H9 (cell line): ENCODE results near the gene HS3ST4. TPM values are rescaled to one million over a fixed set of nuclear protein-coding genes. Genes with fewer than 3 reads are reported as not detected.

ENCODE experiments used
- DNase-seq: peaks from one replicate; pipeline ENCODE4 v3.0.0-alpha.2; 2017
- H2AFZ ChIP-seq: one replicate; pipeline ENCODE4 v1.6.1; 2013; ENCODE audit warnings: mild to moderate bottlenecking, low read length, control low read depth, moderate library complexity
- H2AK5ac ChIP-seq: 2 replicates; pipeline ENCODE4 v1.6.1; 2013; ENCODE audit warnings: low read length, control low read depth, mixed read lengths; ENCODE audit not compliant: insufficient read length
- H2BK120ac ChIP-seq: one replicate; pipeline ENCODE4 v1.6.1; 2013; ENCODE audit warnings: low read depth, mild to moderate bottlenecking, low read length, control low read depth, inconsistent platforms; ENCODE audit not compliant: poor library complexity, severe bottlenecking
- H2BK12ac ChIP-seq: 2 replicates; pipeline ENCODE4 v1.6.1; 2013; ENCODE audit warnings: low read length, control low read depth, mixed read lengths, low read depth; ENCODE audit not compliant: insufficient read length
- H2BK15ac ChIP-seq: 2 replicates; pipeline ENCODE4 v1.6.1; 2013; ENCODE audit warnings: low read depth, low read length, control low read depth
- H2BK20ac ChIP-seq: one replicate; pipeline ENCODE4 v1.6.1; 2013; ENCODE audit warnings: low read depth, mild to moderate bottlenecking, low read length, control low read depth, inconsistent platforms; ENCODE audit not compliant: poor library complexity, severe bottlenecking
- H2BK5ac ChIP-seq: 2 replicates; pipeline ENCODE4 v1.6.1; 2013; ENCODE audit warnings: low read length, control low read depth, mixed read lengths; ENCODE audit not compliant: insufficient read length
- H3K14ac ChIP-seq: 2 replicates; pipeline ENCODE4 v1.6.1; 2013; ENCODE audit warnings: low read length, control low read depth; ENCODE audit not compliant: insufficient read depth
- H3K18ac ChIP-seq: 2 replicates; pipeline ENCODE4 v1.6.1; 2013; ENCODE audit warnings: low read depth, mild to moderate bottlenecking, mixed read lengths, low read length, control low read depth; ENCODE audit not compliant: insufficient read length
- H3K23ac ChIP-seq: 2 replicates; pipeline ENCODE4 v1.6.1; 2013; ENCODE audit warnings: low read length, control low read depth, mixed read lengths, low read depth; ENCODE audit not compliant: insufficient read length
- H3K23me2 ChIP-seq: 2 replicates; pipeline ENCODE4 v1.6.1; 2013; ENCODE audit warnings: low read depth, mild to moderate bottlenecking, mixed read lengths, low read length, control low read depth; ENCODE audit not compliant: insufficient read length, poor library complexity, severe bottlenecking
- H3K27ac ChIP-seq: 2 replicates; pipeline ENCODE4 v1.5.1; 2013; ENCODE audit warnings: low read length, control low read depth, mixed read lengths, low read depth; ENCODE audit not compliant: insufficient read length
- H3K27me3 ChIP-seq: 2 replicates; pipeline ENCODE4 v1.6.1; 2013; ENCODE audit warnings: low read length, control low read depth, inconsistent platforms; ENCODE audit not compliant: insufficient read depth
- H3K4ac ChIP-seq: 2 replicates; pipeline ENCODE4 v1.6.1; 2013; ENCODE audit warnings: low read depth, mild to moderate bottlenecking, control low read depth, inconsistent platforms, low read length, moderate library complexity
- H3K4me1 ChIP-seq: 2 replicates; pipeline ENCODE4 v1.6.1; 2013; ENCODE audit warnings: low read length, control low read depth, inconsistent platforms; ENCODE audit not compliant: insufficient read depth
- H3K4me2 ChIP-seq: 2 replicates; pipeline ENCODE4 v1.6.1; 2013; ENCODE audit warnings: low read length, control low read depth, mixed read lengths; ENCODE audit not compliant: insufficient read length, insufficient read depth
- H3K56ac ChIP-seq: 2 replicates; pipeline ENCODE4 v1.6.1; 2013; ENCODE audit warnings: low read depth, mild to moderate bottlenecking, mixed read lengths, low read length, control low read depth; ENCODE audit not compliant: insufficient read length
- H3K79me1 ChIP-seq: 2 replicates; pipeline ENCODE4 v1.6.1; 2013; ENCODE audit warnings: low read depth, mild to moderate bottlenecking, moderate library complexity, low read length, control low read depth, inconsistent platforms; ENCODE audit not compliant: insufficient read depth, poor library complexity, severe bottlenecking
- H3K79me2 ChIP-seq: 2 replicates; pipeline ENCODE4 v1.6.1; 2013; ENCODE audit warnings: low read length, control low read depth, inconsistent platforms; ENCODE audit not compliant: insufficient read depth
- H3K9ac ChIP-seq: 2 replicates; pipeline ENCODE4 v1.6.1; 2013; ENCODE audit warnings: low read length, control low read depth, mixed read lengths; ENCODE audit not compliant: insufficient read length; ENCODE audit errors: extremely low read depth
- H3K9me3 ChIP-seq: one replicate; pipeline ENCODE4 v1.6.1; 2013; ENCODE audit warnings: low read depth, low read length, inconsistent platforms; ENCODE audit not compliant: control insufficient read depth
- H3T11ph ChIP-seq: one replicate; pipeline ENCODE4 v1.6.1; 2013; ENCODE audit warnings: mild to moderate bottlenecking, low read length, control low read depth, inconsistent platforms
- H4K20me1 ChIP-seq: one replicate; pipeline ENCODE4 v1.6.1; 2013; ENCODE audit not compliant: control insufficient read depth, insufficient read length, insufficient read depth
- H4K5ac ChIP-seq: 2 replicates; pipeline ENCODE4 v1.6.1; 2013; ENCODE audit warnings: low read depth, mild to moderate bottlenecking, mixed read lengths, low read length, control low read depth; ENCODE audit not compliant: insufficient read length
- H4K8ac ChIP-seq: replicated peaks from 2 replicates; pipeline ENCODE4 v1.6.1; 2013; ENCODE audit warnings: low read length, control low read depth, mixed read lengths, low read depth; ENCODE audit not compliant: insufficient read length
- H4K91ac ChIP-seq: 2 replicates; pipeline ENCODE4 v1.6.1; 2013; ENCODE audit warnings: low read depth, mild to moderate bottlenecking, moderate library complexity, mixed read lengths, low read length, control low read depth; ENCODE audit not compliant: insufficient read length
- H3K27ac Mint-ChIP-seq, 3 experiments: 2 replicates in 2 of 3; 3 replicates in 1 of 3; pipeline ENCODE4 v1.8.0; 2020 to 2021; ENCODE audit warnings: mixed read lengths in 3 of 3, mild to moderate bottlenecking in 1 of 3, moderate library complexity in 1 of 3
- H3K27me3 Mint-ChIP-seq: 2 replicates; pipeline ENCODE4 v1.8.0; 2021; ENCODE audit warnings: low read depth, mild to moderate bottlenecking, moderate library complexity, mixed read lengths
- H3K36me3 Mint-ChIP-seq, 3 experiments: 2 replicates in 2 of 3; 3 replicates in 1 of 3; pipeline ENCODE4 v1.8.0; 2020 to 2021; ENCODE audit warnings: low read depth in 3 of 3, mixed read lengths in 3 of 3; ENCODE audit not compliant: insufficient read depth in 1 of 3
- H3K4me1 Mint-ChIP-seq, 2 experiments: 2 replicates each; pipeline ENCODE4 v1.8.0; 2020; ENCODE audit warnings: mixed read lengths in 2 of 2
- H3K4me3 Mint-ChIP-seq, 2 experiments: 2 replicates in 1 of 2; 3 replicates in 1 of 2; pipeline ENCODE4 v1.8.0; 2020 to 2021; ENCODE audit warnings: mild to moderate bottlenecking in 2 of 2, mixed read lengths in 2 of 2, moderate library complexity in 1 of 2
- H3K9me3 Mint-ChIP-seq, 2 experiments: 2 replicates in 1 of 2; 3 replicates in 1 of 2; pipeline ENCODE4 v1.8.0; 2020; ENCODE audit warnings: mild to moderate bottlenecking in 2 of 2, mixed read lengths in 2 of 2, moderate library complexity in 1 of 2
- WGBS: extraction: QIAGEN DNeasy Blood & Tissue Kit; methylation state at CpG from one replicate; pipeline ENCODE4 v1.1.7; 2013; ENCODE audit warnings: missing lambda C conversion rate, low lambda C conversion rate, mixed read lengths; ENCODE audit not compliant: insufficient read length; ENCODE audit errors: extremely low coverage; 5-methylcytosine and 5-hydroxymethylcytosine counted together
- total RNA-seq: library from RNA; stranded (reverse); gene quantifications from 2 replicates; pipeline ENCODE4 v1.2.1, GENCODE V29; 2021
- TF ChIP-seq, protein P1 (sequence below): fragments of 200-600 bp; sonication (generic); conservative IDR thresholded peaks from 3 replicates; pipeline ENCODE4 v1.8.0; 2021; ENCODE audit warnings: antibody characterized with exemption, mild to moderate bottlenecking

Gene HS3ST4
- total RNA-seq, 1 experiment from 2014 or later = 1.7 TPM

DNA sequence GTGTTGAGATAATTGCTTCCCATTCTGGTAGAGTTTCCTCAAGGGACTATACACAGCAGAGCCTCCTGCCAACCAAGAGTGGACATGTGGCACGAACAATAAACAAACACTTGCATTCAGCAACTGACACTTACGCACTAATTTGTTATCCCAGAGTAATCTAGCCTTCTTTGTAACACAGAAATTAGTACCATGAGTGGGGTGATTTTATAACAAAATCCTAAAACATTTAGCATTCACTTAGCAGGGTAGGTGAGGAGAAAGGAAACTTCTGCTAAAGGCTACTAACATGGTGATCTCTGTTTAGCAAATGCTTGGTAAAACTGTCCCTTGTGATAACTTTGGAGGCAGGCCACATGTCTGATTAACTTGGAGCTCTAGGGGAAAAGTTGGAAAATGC lies 325.2 kb downstream of the HS3ST4 start:
- Mint-ChIP-seq H3K4me1 (peaks cover 15 to 18% of the 10 kb centered on the region in 2 experiments), H3K36me3 (peaks cover 1 to 18% (median 7%) of the 10 kb centered on the region in 3 experiments; a peak in 5 of 7 replicates), H3K4me3 (no peak overlapping the region), H3K27me3 (0 out of 2 replicates have a peak, but pooled peaks cover 1% of the 10 kb centered on the region), H3K27ac (no peak overlapping the region), H3K9me3 (peaks cover 11 to 27% of the 10 kb centered on the region in 2 experiments)
- no peaks in the 10 kb centered on the region for H3K23me2 ChIP-seq
- WGBS = no CpG with 5 or more reads among the region's 2 CpGs
- H3K9me3 ChIP-seq = peaks cover 5% of the 10 kb centered on the region
- no peak overlapping the region for H3K4me2 ChIP-seq
- H2BK15ac ChIP-seq = no peak overlapping the region
- H3T11ph ChIP-seq = no peak overlapping the region
- H4K20me1 ChIP-seq = no peaks in the 10 kb centered on the region
- H3K56ac ChIP-seq = no peak overlapping the region
- H3K79me2 ChIP-seq = no peaks in the 10 kb centered on the region
- no peak overlapping the region for H3K4ac ChIP-seq
- H2BK20ac ChIP-seq = no peak overlapping the region
- H4K91ac ChIP-seq = no peak overlapping the region
- no peak overlapping the region for H3K23ac ChIP-seq
- H3K79me1 ChIP-seq = no peaks in the 10 kb centered on the region
- no peak overlapping the region for H3K9ac ChIP-seq
- DNase-seq = no peak
- no peaks in the 10 kb centered on the region for H3K27me3 ChIP-seq
- TF ChIP-seq, protein P1, sequence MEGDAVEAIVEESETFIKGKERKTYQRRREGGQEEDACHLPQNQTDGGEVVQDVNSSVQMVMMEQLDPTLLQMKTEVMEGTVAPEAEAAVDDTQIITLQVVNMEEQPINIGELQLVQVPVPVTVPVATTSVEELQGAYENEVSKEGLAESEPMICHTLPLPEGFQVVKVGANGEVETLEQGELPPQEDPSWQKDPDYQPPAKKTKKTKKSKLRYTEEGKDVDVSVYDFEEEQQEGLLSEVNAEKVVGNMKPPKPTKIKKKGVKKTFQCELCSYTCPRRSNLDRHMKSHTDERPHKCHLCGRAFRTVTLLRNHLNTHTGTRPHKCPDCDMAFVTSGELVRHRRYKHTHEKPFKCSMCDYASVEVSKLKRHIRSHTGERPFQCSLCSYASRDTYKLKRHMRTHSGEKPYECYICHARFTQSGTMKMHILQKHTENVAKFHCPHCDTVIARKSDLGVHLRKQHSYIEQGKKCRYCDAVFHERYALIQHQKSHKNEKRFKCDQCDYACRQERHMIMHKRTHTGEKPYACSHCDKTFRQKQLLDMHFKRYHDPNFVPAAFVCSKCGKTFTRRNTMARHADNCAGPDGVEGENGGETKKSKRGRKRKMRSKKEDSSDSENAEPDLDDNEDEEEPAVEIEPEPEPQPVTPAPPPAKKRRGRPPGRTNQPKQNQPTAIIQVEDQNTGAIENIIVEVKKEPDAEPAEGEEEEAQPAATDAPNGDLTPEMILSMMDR = no peak
- H3K18ac ChIP-seq = no peak overlapping the region
- no peak overlapping the region for H3K27ac ChIP-seq
- no peak overlapping the region for H2AK5ac ChIP-seq
- no peak overlapping the region for H2BK5ac ChIP-seq
- H4K8ac ChIP-seq = no peak overlapping the region
- no peak overlapping the region for H3K14ac ChIP-seq
- H3K4me1 ChIP-seq = no peaks in the 10 kb centered on the region
- no peak overlapping the region for H2BK120ac ChIP-seq
- no peak overlapping the region for H4K5ac ChIP-seq
- no peak overlapping the region for H2BK12ac ChIP-seq
- H2AFZ ChIP-seq = no peak overlapping the region
